Fibroblast of skin of right quadriceps (primary cell): ENCODE results near the gene IRF2BP1.
A peak's percentile ranks its signal among the peaks of the same experiment; 100 is the strongest.

Source experiments
- DNase-seq: peaks from one replicate; pipeline ENCODE4 v3.0.0-alpha.2; 2013

IRF2BP1 gene

GRCh38 chr19:45885556-45886426 lies at the start of gene IRF2BP1:
Gene IRF2BP1 (minus strand): TSS chr19:45886141. CDS start chr19:45885774, 367 bp downstream.
- DNase-seq: peak; percentile 92

GRCh38 chr19:45935267-45935666 lies 49.3 kb upstream of the IRF2BP1 start:
- no peak for DNase-seq

GRCh38 chr19:45934551-45935230 lies 48.8 kb upstream of the IRF2BP1 start:
- no peak for DNase-seq

- DNase-seq: no peak
Measured at GRCh38 chr19:45933759-45934158, 47.8 kb upstream of the IRF2BP1 start.

- no peak for DNase-seq
Measured at GRCh38 chr19:45931055-45931454, 45.1 kb upstream of the IRF2BP1 start.

GRCh38 chr19:45929247-45929646 lies 43.3 kb upstream of the IRF2BP1 start:
- DNase-seq: no peak

GRCh38 chr19:45927565-45928261 lies 41.8 kb upstream of the IRF2BP1 start:
- peak; percentile 82 for DNase-seq

- DNase-seq: no peak
Measured at GRCh38 chr19:45924891-45925447, 39.0 kb upstream of the IRF2BP1 start.

GRCh38 chr19:45922281-45922680 lies 36.3 kb upstream of the IRF2BP1 start:
- DNase-seq: no peak

GRCh38 chr19:45920458-45920857 lies 34.5 kb upstream of the IRF2BP1 start:
- DNase-seq: no peak

- no peak for DNase-seq
Measured at GRCh38 chr19:45919678-45920077, 33.7 kb upstream of the IRF2BP1 start.

GRCh38 chr19:45918721-45919120 lies 32.8 kb upstream of the IRF2BP1 start:
- no peak for DNase-seq

GRCh38 chr19:45917421-45918091 lies 31.6 kb upstream of the IRF2BP1 start:
- DNase-seq: no peak

GRCh38 chr19:45913874-45914830 lies 28.2 kb upstream of the IRF2BP1 start, which contains the start of gene NANOS2:
Gene NANOS2 (minus strand): TSS chr19:45914778. CDS start chr19:45914693, 85 bp downstream.
- DNase-seq: no peak

- DNase-seq: no peak
Measured at GRCh38 chr19:45911291-45911690, 25.4 kb upstream of the IRF2BP1 start.

GRCh38 chr19:45908956-45909355 lies 23.0 kb upstream of the IRF2BP1 start:
- no peak for DNase-seq

GRCh38 chr19:45906221-45906620 lies 20.3 kb upstream of the IRF2BP1 start:
- DNase-seq: peak; percentile 11

GRCh38 chr19:45905011-45905410 lies 19.1 kb upstream of the IRF2BP1 start:
- DNase-seq: no peak

GRCh38 chr19:45902651-45903625 lies 17.0 kb upstream of the IRF2BP1 start:
- peak; percentile 97 for DNase-seq
